ENCODE measurements around the gene PCDHGB4.
"Not testable (repeated sequence)": the region's sequence is repeated elsewhere in the genome, so short reads cannot be mapped to it uniquely, and the experiment has no call there.

The PCDHGB4 gene

GRCh38 chr5:141402553-141403243, 15.2 kb downstream of the PCDHGB4 start, which contains the start of gene PCDHGA9:
TSS of gene PCDHGA9 (plus strand) at chr5:141402778. CDS start at chr5:141402953, 175 bp downstream.
- peak; percentile 67 for DNase-seq

GRCh38 chr5:141403387-141403786, 15.9 kb downstream of the PCDHGB4 start:
- no peak for DNase-seq

- peak; percentile 78 for DNase-seq
Measured at GRCh38 chr5:141407790-141408505, 20.4 kb downstream of the PCDHGB4 start, which contains the start of gene PCDHGB6. TSS of gene PCDHGB6 (plus strand) at chr5:141408021. CDS start at chr5:141408203, 182 bp downstream.

GRCh38 chr5:141409598-141410306, 22.3 kb downstream of the PCDHGB4 start:
- DNase-seq, result no peak

- no peak for DNase-seq
Measured at GRCh38 chr5:141411575-141411974, 24.1 kb downstream of the PCDHGB4 start.

GRCh38 chr5:141412854-141413539, 25.5 kb downstream of the PCDHGB4 start, which contains the start of gene PCDHGA10:
TSS of gene PCDHGA10 (plus strand) at chr5:141412987. CDS start at chr5:141413176, 189 bp downstream.
- DNase-seq, result peak; percentile 86

GRCh38 chr5:141413540-141414069, 26.1 kb downstream of the PCDHGB4 start:
- no peak for DNase-seq

GRCh38 chr5:141414548-141415274, 27.2 kb downstream of the PCDHGB4 start:
- not testable (repeated sequence) for DNase-seq

GRCh38 chr5:141415275-141415618, 27.7 kb downstream of the PCDHGB4 start:
- DNase-seq, result not testable (repeated sequence)

- DNase-seq, result peak; percentile 89
Measured at GRCh38 chr5:141417494-141418172, 30.1 kb downstream of the PCDHGB4 start, which contains the start of gene PCDHGB7. TSS of gene PCDHGB7 (plus strand) at chr5:141417677. CDS start at chr5:141417860, 183 bp downstream.

- DNase-seq, result no peak
Measured at GRCh38 chr5:141419074-141419880, 31.8 kb downstream of the PCDHGB4 start.

- DNase-seq, result peak; percentile 79
Measured at GRCh38 chr5:141420855-141421488, 33.5 kb downstream of the PCDHGB4 start, which contains the start of gene PCDHGA11. TSS of gene PCDHGA11 (plus strand) at chr5:141421051. CDS start at chr5:141421228, 177 bp downstream.

- no peak for DNase-seq
Measured at GRCh38 chr5:141421489-141421855, 34.0 kb downstream of the PCDHGB4 start.

- no peak for DNase-seq
Measured at GRCh38 chr5:141422742-141423291, 35.3 kb downstream of the PCDHGB4 start.

- no peak for DNase-seq
Measured at GRCh38 chr5:141427783-141428426, 40.4 kb downstream of the PCDHGB4 start.

GRCh38 chr5:141430332-141431113, 43.0 kb downstream of the PCDHGB4 start, which contains the start of gene PCDHGA12:
TSS of gene PCDHGA12 (plus strand) at chr5:141430507. CDS start at chr5:141430760, 253 bp downstream.
- DNase-seq, result peak; percentile 65

- DNase-seq, result no peak
Measured at GRCh38 chr5:141431286-141431685, 43.8 kb downstream of the PCDHGB4 start.

GRCh38 chr5:141432308-141432707, 44.8 kb downstream of the PCDHGB4 start:
- not testable (repeated sequence) for DNase-seq

Measured in DMS53 (cell line).